CD1c-positive myeloid dendritic cell (primary cell): Measurements from ENCODE around the gene NLE1.
"Not testable (repeated sequence)": the region's sequence is repeated elsewhere in the genome, so short reads cannot be mapped to it uniquely, and the experiment has no call there.

Experiments
- DNase-seq: peaks from one replicate; pipeline ENCODE4 v3.0.0-alpha.2; 2016; ENCODE audit errors: extremely low spot score

NLE1 gene

GRCh38 chr17:35141681-35142466 lies at the start of gene NLE1:
NLE1 (minus strand) TSS chr17:35142303; CDS start chr17:35142275, 28 bp downstream.
- peak; percentile 83 for DNase-seq

DNA sequence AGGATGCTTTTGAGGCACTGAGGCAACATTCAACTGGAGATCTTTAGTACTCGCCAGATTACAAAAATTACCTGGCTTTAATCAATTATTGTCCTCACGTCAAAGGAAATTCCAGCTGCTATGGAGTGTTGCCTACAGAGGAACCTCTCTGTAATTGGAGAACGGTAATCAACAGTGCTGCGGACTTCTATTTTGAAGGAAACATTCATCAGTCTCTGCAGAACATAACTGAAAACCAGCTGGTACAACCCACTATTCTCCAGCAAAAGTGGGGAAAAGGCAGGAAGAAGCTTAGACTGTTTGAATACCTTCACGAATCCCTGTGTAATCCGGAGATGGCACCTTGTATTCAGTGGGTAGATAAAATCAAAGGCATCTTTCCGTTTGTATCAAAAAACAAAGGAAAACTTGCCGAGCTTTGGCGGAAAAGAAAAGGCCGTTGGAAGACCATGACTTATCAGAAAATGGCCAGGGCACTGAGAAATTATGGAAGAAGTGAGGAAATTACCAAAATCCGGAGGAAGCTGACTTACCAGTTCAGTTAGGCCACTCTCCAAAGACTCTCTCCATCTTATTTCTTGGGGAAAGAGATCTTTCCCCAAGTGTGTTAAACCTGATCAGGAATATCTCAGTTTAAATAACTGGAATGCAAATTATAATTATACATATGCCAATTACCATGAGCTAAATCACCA lies 49.0 kb upstream of the NLE1 start:
- no peak for DNase-seq

GRCh38 chr17:35189291-35189690 lies 47.2 kb upstream of the NLE1 start:
- DNase-seq, result peak; percentile 87

- peak; percentile 66 for DNase-seq
Measured at GRCh38 chr17:35188111-35188510, 46.0 kb upstream of the NLE1 start.

- DNase-seq, result no peak
Measured at GRCh38 chr17:35187481-35187880, 45.4 kb upstream of the NLE1 start.

DNA sequence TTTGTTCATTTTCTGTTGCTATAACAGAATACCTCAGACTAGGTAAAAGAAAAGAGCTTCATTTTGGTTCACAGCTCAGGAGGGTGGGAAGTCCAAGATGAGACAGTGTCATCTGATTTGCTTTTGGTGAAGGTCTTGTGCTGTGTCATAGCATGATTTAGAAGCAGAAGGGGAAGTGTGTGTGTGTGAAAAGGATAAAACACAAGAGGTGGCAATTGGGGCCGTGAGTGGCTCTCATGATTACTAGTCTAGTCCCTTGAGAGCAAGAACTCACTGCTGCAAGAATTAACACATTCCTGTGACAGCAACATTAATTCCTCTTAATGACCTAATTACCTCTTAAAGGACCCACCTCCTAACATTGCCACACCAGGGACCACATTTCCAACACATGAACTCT lies 43.7 kb upstream of the NLE1 start:
- peak; percentile 72 for DNase-seq

- no peak for DNase-seq
Measured at GRCh38 chr17:35184274-35184673, 42.2 kb upstream of the NLE1 start.

- no peak for DNase-seq
Measured at GRCh38 chr17:35183332-35183731, 41.2 kb upstream of the NLE1 start.

- not testable (repeated sequence) for DNase-seq
Measured at GRCh38 chr17:35179379-35179778, 37.3 kb upstream of the NLE1 start.

GRCh38 chr17:35176897-35177296 lies 34.8 kb upstream of the NLE1 start:
- no peak for DNase-seq

GRCh38 chr17:35175638-35176415 lies 33.7 kb upstream of the NLE1 start:
- no peak for DNase-seq

DNA sequence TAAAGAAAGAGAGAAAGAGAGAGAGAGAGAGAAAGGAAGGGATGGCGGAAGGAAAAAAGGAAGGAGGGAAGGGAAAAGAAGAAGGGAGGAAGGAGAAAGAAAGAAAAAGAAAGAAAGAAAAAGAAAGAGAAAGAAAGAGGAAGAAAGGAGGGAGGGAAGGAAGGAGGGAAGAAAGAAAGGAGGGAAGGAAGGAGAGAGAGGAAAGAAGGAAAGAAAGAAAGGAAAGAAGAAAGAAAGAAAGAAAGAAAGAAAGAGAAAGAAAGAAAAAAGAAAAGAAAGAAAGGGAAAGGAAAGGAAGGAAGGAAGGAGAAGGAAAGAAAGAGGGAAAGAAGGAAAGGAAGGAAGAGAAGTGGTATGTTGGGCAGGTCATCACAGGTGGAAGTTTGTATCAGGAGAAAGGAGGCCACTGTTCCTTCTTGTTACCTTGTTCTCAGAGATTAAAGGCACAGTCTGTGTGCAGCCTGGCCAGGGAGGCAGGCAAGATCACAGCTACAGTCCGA lies 32.8 kb upstream of the NLE1 start:
- DNase-seq, result no peak

- DNase-seq, result not testable (repeated sequence)
Measured at GRCh38 chr17:35172321-35172720, 30.2 kb upstream of the NLE1 start.

DNA sequence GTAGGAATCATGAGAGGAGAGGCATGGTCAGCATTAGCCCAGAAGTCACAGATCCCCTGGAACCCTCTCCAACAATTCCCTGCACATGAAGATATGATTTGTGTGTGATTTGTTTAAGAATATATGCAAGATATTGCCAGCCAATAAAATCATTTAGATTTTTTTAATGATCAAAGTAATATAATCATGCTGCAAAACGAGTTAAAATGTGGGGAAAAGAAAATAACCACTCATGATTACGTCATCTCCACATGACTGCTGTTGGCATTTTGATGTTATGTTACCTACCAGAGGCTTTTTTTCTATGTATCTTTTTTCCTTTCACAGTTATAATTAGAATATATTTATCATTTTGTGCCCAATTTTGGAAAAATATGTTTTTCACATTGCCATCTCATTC lies 29.7 kb upstream of the NLE1 start:
- DNase-seq, result no peak

DNA sequence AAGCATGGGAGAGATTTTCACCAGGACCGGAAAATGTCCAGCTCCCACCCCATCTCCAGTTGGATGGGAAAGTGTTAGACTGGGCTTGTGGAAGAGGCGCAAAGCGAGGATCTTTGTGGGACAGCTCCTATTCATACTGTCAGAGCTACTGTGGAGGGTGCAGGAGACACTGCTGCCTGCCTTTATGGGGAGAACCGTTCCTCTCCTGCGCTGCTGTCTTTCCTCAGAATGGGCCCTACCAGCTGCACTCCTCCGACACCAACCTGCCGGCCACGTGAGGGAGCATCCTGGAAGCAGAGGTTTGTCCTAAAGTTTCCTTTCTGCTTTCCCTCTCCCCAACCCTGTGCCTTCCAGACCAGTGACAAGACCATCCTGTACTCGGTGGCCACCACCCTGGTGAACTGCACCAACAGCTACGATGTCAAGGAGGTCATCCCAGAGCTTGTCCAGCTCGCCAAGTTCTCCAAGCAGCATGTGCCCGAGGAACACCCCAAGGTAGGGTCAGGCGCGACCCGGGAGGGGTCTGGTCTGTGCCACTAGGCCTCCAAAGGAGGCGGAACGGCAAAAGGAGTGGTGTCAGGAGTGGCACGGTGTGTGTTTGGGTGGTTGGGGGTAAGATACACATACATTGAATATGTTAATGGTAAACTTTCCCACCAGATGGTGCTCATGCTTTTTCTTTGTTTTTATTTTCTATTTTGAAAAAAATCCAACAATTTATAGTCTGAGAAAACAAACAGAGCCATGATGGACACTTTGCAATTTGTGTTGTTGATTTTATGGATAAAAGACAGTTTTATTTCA lies 29.1 kb upstream of the NLE1 start:
- DNase-seq, result peak; percentile 50

DNA sequence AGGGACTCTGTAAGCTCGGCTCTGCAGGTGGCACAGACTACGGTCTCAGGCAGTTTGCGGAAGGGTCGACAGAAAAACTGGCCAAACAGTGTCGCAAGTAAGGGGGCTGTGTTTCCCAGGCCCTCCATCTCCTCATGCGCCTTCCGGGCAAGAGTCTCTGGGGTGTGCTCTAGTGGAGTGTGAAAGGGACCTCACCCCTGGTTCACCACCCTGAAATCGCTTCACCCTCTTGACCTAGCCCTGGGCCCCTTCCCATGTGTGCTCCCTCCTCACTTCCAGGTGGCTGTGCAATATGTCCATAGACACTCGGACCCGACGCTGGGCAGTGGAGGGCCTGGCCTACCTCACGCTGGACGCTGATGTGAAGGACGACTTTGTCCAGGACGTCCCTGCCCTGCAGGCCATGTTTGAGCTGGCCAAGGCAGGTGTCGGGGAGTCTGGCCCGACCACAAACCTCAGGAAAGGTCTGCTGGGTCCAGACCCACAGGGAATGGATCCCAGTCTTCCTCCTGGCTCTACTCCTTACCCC lies 27.8 kb upstream of the NLE1 start:
- no peak for DNase-seq

- DNase-seq, result no peak
Measured at GRCh38 chr17:35167666-35168065, 25.6 kb upstream of the NLE1 start.

- DNase-seq, result no peak
Measured at GRCh38 chr17:35167046-35167445, 24.9 kb upstream of the NLE1 start.

- no peak for DNase-seq
Measured at GRCh38 chr17:35166526-35166925, 24.4 kb upstream of the NLE1 start.

DNA sequence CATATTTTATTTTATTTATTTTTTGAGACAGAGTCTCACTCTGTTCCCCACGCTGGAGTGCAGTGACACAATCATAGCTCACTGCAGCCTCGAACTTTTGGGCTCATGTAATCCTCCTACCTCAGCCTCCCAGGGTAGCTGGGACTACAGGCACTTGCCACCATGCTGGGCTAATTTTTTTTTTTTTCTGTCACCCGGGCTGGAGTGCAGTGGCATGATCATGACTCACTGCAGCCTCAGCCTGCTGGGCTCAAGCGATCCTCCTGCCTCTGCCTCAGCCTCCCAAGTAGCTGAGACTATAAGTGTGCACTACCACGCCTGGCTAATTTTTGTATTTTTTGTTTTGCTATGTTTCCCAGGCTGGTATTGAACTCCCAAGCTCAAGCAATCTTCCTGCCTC lies 22.6 kb upstream of the NLE1 start:
- DNase-seq, result no peak

DNA sequence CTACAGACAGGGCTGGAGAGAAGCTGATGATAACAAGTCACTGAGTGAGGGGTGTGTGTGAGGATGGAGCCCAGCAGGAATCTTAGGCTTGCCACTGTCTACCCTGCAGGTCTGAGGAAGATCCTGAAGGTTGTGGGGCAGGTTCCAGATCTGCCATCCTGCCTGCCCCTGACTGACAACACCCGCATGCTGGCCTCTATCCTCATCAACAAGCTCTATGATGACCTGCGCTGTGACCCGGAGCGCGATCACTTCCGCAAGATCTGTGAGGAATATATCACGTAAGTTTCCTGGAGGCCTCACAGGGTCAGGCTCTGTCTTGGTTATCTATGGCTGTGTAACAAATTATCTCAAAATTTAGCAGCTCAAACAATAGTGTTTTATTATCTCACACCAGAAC lies 21.8 kb upstream of the NLE1 start:
- no peak for DNase-seq
